ENCODE results near the gene ICAM1.

GRCh38 chr19:10325732-10326131 lies 54.8 kb downstream of the ICAM1 start:
- TF ChIP-seq CTCF (IDR thresholded peaks at IDR 0.05): no peak
- TF ChIP-seq POLR2AphosphoS5 (IDR thresholded peaks at IDR 0.05): no peak
